CD14-positive monocyte (primary cell): ENCODE data around the gene ASIC2. TPM values are rescaled to one million over a fixed set of nuclear protein-coding genes. Genes with fewer than 3 reads are reported as not detected.

Source experiments
- DNase-seq, 3 donors: peaks; one replicate each; pipeline ENCODE4 v3.0.0-alpha.2; 2011 to 2022
- H2AFZ ChIP-seq: 2 replicates; pipeline ENCODE4 v1.6.0; 2012; ENCODE audit warnings: mild to moderate bottlenecking, low read depth, low read length, inconsistent platforms; ENCODE audit not compliant: insufficient read depth, poor library complexity, severe bottlenecking
- H3K27ac ChIP-seq, 2 donors: 1 replicate in 1 of 2; 2 replicates in 1 of 2; pipeline ENCODE4 v1.5.1; 2012 to 2013; ENCODE audit warnings: low read length in 2 of 2, control low read depth in 1 of 2, inconsistent platforms in 1 of 2, low read depth in 1 of 2, mild to moderate bottlenecking in 1 of 2
- H3K27me3 ChIP-seq, 2 donors: one replicate each; pipeline versions ENCODE4 v1.6.0 to v1.6.1; 2011 to 2013; ENCODE audit warnings: low read length in 2 of 2; ENCODE audit not compliant: control insufficient read depth in 2 of 2, insufficient read depth in 2 of 2
- H3K36me3 ChIP-seq, 2 donors: replicated peaks in 1 of 2; 1 replicate in 1 of 2; 2 replicates in 1 of 2; pipeline versions ENCODE4 v1.5.1 to v1.6.1; 2012 to 2013; ENCODE audit warnings: low read length in 2 of 2, control low read depth in 1 of 2, inconsistent platforms in 1 of 2, mild to moderate bottlenecking in 1 of 2; ENCODE audit not compliant: insufficient read depth in 2 of 2, control insufficient read depth in 1 of 2
- H3K4me1 ChIP-seq, 2 donors: 1 replicate in 1 of 2; 2 replicates in 1 of 2; pipeline versions ENCODE4 v1.5.1 to v1.6.1; 2012 to 2013; ENCODE audit warnings: low read length in 2 of 2, control low read depth in 1 of 2, inconsistent platforms in 1 of 2, mild to moderate bottlenecking in 1 of 2, moderate library complexity in 1 of 2; ENCODE audit not compliant: insufficient read depth in 2 of 2, control insufficient read depth in 1 of 2
- H3K4me2 ChIP-seq: replicated peaks from 2 replicates; pipeline ENCODE3; 2012; ENCODE audit warnings: low read length, moderate library complexity, mild to moderate bottlenecking; ENCODE audit not compliant: poor library complexity, severe bottlenecking; ENCODE audit errors: extremely low read depth
- H3K4me3 ChIP-seq, 3 experiments: fragments of 200-600 bp in 1 of 3; sonication (generic) in 1 of 3; replicated peaks in 1 of 3; 1 replicate in 2 of 3; 2 replicates in 1 of 3; pipeline ENCODE4 v1.5.1; 2011 to 2013; ENCODE audit warnings: low read length in 3 of 3, mild to moderate bottlenecking in 3 of 3, control low read depth in 2 of 3, low read depth in 2 of 3, inconsistent platforms in 1 of 3, moderate library complexity in 1 of 3
- H3K79me2 ChIP-seq: 2 replicates; pipeline ENCODE4 v1.6.0; 2012; ENCODE audit warnings: mild to moderate bottlenecking, control low read depth, inconsistent platforms, low read length, moderate library complexity; ENCODE audit not compliant: insufficient read depth
- H3K9ac ChIP-seq: 2 replicates; pipeline ENCODE4 v1.6.0; 2017; ENCODE audit warnings: low read length, mild to moderate bottlenecking; ENCODE audit not compliant: insufficient read depth, poor library complexity, severe bottlenecking
- H3K9me3 ChIP-seq, 2 donors: replicated peaks in 1 of 2; 1 replicate in 1 of 2; 2 replicates in 1 of 2; pipeline versions ENCODE4 v1.5.1 to v1.6.1; 2012 to 2013; ENCODE audit warnings: low read length in 2 of 2, control low read depth in 1 of 2; ENCODE audit not compliant: control insufficient read depth in 1 of 2, insufficient read depth in 1 of 2
- H4K20me1 ChIP-seq: 2 replicates; pipeline ENCODE4 v1.6.0; 2012; ENCODE audit warnings: mild to moderate bottlenecking, low read length, control low read depth, moderate library complexity; ENCODE audit not compliant: insufficient read depth
- H3K27ac Mint-ChIP-seq, 7 donors: one replicate each; pipeline ENCODE4 v1.8.0; 2020; ENCODE audit warnings: mild to moderate bottlenecking in 7 of 7, mixed read lengths in 7 of 7, moderate library complexity in 6 of 7, inconsistent platforms in 2 of 7
- H3K27me3 Mint-ChIP-seq, 3 donors: one replicate each; pipeline ENCODE4 v1.8.0; 2021 to 2022; ENCODE audit warnings: low read depth in 3 of 3, mild to moderate bottlenecking in 3 of 3, mixed read lengths in 3 of 3, moderate library complexity in 3 of 3, inconsistent platforms in 1 of 3
- H3K36me3 Mint-ChIP-seq, 2 donors: one replicate each; pipeline ENCODE4 v1.8.0; 2020; ENCODE audit warnings: mixed read lengths in 2 of 2, inconsistent platforms in 1 of 2, mild to moderate bottlenecking in 1 of 2
- H3K4me1 Mint-ChIP-seq: one replicate; pipeline ENCODE4 v1.8.0; 2020; ENCODE audit warnings: mild to moderate bottlenecking, mixed read lengths
- H3K4me3 Mint-ChIP-seq, 2 donors: one replicate each; pipeline ENCODE4 v1.8.0; 2020; ENCODE audit warnings: mild to moderate bottlenecking in 2 of 2, mixed read lengths in 2 of 2, moderate library complexity in 1 of 2
- H3K9me3 Mint-ChIP-seq, 7 donors: one replicate each; pipeline ENCODE4 v1.8.0; 2020 to 2022; ENCODE audit warnings: mixed read lengths in 7 of 7, mild to moderate bottlenecking in 6 of 7, moderate library complexity in 6 of 7, inconsistent platforms in 2 of 7
- WGBS: methylation state at CpG from one replicate; pipeline ENCODE4 v1.1.5; 2013; ENCODE audit warnings: missing lambda C conversion rate; ENCODE audit not compliant: insufficient coverage; 5-methylcytosine and 5-hydroxymethylcytosine counted together
- intact Hi-C, 2 donors: fragments of 100-400 bp; cut with micrococcal nuclease; formaldehyde crosslinking; loops; one replicate each; pipeline versions ENCODE4 v1.15.0 to v1.15.1; 2023
- polyA plus RNA-seq, 3 donors: library from polyadenylated mRNA; depleted of rRNA in 1 of 3; unstranded in 2 of 3; stranded (reverse) in 1 of 3; fragments of 300-500 nt in 2 of 3; fragments of >200 nt in 1 of 3; fragmentation: Illumina TruSeq in 2 of 3; gene quantifications; 1 replicate in 2 of 3; 2 replicates in 1 of 3; pipeline ENCODE4 v1.2.3, GENCODE V29; 2012 to 2021
- TF ChIP-seq, protein P1 (sequence below): fragments of 200-600 bp; IDR thresholded peaks from one replicate; pipeline ENCODE4 v1.8.0; 2022; ENCODE audit warnings: antibody characterized with exemption, mild to moderate bottlenecking

Gene ASIC2
- polyA plus RNA-seq, 3 donors, result not detected

DNA sequence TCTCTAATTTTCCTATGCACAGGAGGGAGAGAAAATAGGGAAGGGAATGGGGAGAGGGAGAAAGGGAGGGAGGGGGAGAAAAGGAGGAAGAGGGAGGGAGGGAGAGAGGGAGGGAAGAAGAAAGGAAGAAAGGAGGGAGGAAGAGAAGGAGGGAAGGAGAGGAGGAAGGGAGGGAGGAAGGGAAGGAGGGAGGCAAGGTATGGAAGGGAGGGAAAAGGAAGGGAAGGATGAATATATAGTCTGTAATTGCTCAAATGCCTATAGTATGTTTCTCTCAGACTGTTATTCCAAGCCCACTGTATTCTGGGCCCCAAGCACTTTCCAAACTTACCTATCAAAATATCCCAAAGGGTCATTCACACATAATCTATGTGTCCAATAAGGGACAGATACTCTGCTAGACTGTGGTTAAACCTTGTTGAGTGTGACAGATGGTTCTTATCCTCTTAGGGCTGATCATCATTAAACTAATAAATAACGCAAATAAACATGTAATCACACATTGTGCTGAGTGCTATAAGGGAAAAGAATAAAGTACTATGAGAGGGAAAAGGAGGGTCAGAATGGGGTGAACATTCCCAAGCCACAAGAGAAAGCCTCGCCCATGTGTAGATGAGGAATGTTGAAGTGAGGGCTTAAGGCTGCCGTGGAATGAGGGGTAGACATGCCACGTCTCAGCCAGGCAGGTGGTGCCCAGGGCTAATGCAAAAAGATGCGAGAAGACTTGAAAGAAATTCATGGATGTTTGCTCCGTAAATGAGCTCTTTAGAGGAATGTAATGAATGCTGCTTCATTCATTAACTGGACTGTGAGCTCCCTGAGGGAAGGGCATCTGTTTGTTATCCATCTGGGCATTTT is 30.6 kb downstream of the ASIC2 start:
- H3K27ac ChIP-seq, result no peak overlapping the region
- no peak overlapping the region for H3K27ac Mint-ChIP-seq
- no peak overlapping the region for H3K9ac ChIP-seq
- no peaks in the 10 kb centered on the region for H3K27me3 ChIP-seq
- no peak overlapping the region for H2AFZ ChIP-seq
- 91% methylated on average over 5 of the region's 6 CpGs for WGBS
- no peaks in the 10 kb centered on the region for H3K9me3 ChIP-seq
- H3K79me2 ChIP-seq, result no peaks in the 10 kb centered on the region
- H3K4me1 Mint-ChIP-seq, result no peaks in the 10 kb centered on the region
- peaks cover 2 to 12% (median 12%) of the 10 kb centered on the region in 3 donors for H3K27me3 Mint-ChIP-seq
- H3K4me3 ChIP-seq, result no peak overlapping the region
- no peaks in the 10 kb centered on the region for H4K20me1 ChIP-seq
- no peaks in the 10 kb centered on the region for H3K36me3 Mint-ChIP-seq
- TF ChIP-seq, protein P1, sequence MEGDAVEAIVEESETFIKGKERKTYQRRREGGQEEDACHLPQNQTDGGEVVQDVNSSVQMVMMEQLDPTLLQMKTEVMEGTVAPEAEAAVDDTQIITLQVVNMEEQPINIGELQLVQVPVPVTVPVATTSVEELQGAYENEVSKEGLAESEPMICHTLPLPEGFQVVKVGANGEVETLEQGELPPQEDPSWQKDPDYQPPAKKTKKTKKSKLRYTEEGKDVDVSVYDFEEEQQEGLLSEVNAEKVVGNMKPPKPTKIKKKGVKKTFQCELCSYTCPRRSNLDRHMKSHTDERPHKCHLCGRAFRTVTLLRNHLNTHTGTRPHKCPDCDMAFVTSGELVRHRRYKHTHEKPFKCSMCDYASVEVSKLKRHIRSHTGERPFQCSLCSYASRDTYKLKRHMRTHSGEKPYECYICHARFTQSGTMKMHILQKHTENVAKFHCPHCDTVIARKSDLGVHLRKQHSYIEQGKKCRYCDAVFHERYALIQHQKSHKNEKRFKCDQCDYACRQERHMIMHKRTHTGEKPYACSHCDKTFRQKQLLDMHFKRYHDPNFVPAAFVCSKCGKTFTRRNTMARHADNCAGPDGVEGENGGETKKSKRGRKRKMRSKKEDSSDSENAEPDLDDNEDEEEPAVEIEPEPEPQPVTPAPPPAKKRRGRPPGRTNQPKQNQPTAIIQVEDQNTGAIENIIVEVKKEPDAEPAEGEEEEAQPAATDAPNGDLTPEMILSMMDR, result no peak
- H3K36me3 ChIP-seq, result no peaks in the 10 kb centered on the region
- intact Hi-C loops, result no loop called here
- DNase-seq, result no peak
- no peak overlapping the region for H3K4me2 ChIP-seq
- H3K4me1 ChIP-seq, result no peaks in the 10 kb centered on the region
- peaks cover 0 to 4% (median 0%) of the 10 kb centered on the region in 7 donors for H3K9me3 Mint-ChIP-seq
- H3K4me3 Mint-ChIP-seq, result no peak overlapping the region

DNA sequence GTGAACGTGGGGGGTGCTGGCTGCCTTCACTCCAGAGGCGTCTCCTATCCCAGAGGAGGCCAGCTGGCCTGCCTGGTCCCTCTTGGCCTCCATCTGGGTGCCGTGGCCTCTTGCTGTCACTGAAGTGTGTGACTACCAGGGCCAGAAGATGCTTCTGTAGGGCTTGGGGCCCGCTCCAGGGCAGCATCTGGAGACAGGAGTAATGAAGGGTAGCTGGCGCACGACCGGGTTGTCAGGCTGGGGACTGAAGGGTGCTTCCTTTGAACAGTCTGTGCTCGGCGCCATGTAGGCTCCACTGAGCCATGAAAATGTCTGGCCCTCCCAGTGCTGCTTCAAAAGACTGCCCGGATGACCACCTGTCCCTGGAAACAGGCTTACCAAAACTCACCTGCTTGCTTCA is 31.3 kb downstream of the ASIC2 start:
- no peak overlapping the region for H3K27ac ChIP-seq
- Mint-ChIP-seq H3K4me1 (no peaks in the 10 kb centered on the region), H3K36me3 (no peaks in the 10 kb centered on the region), H3K9me3 (peaks cover 0 to 4% (median 0%) of the 10 kb centered on the region in 7 donors), H3K4me3 (no peak overlapping the region), H3K27ac (no peak overlapping the region), H3K27me3 (peaks cover 2 to 12% (median 12%) of the 10 kb centered on the region in 3 donors)
- no peak overlapping the region for H3K4me2 ChIP-seq
- H3K9me3 ChIP-seq, result no peaks in the 10 kb centered on the region
- no peaks in the 10 kb centered on the region for H4K20me1 ChIP-seq
- H3K4me3 ChIP-seq, result no peak overlapping the region
- DNase-seq, result no peak
- intact Hi-C loops, result no loop called here
- no peaks in the 10 kb centered on the region for H3K79me2 ChIP-seq
- H3K9ac ChIP-seq, result no peak overlapping the region
- WGBS, result 70% methylated on average over 8 of the region's 10 CpGs
- H2AFZ ChIP-seq, result no peak overlapping the region
- H3K4me1 ChIP-seq, result no peaks in the 10 kb centered on the region
- no peaks in the 10 kb centered on the region for H3K27me3 ChIP-seq
- no peaks in the 10 kb centered on the region for H3K36me3 ChIP-seq
- TF ChIP-seq, protein P1, result no peak
